HG03095 (cell line): ENCODE data around the gene UGT1A5.

Experiments
- ATAC-seq: cut with Tn5 transposase; IDR thresholded peaks from one replicate; pipeline ENCODE4 v1.9.1; 2021; ENCODE audit warnings: moderate library complexity; ENCODE audit not compliant: unreplicated experiment

The UGT1A5 gene

DNA sequence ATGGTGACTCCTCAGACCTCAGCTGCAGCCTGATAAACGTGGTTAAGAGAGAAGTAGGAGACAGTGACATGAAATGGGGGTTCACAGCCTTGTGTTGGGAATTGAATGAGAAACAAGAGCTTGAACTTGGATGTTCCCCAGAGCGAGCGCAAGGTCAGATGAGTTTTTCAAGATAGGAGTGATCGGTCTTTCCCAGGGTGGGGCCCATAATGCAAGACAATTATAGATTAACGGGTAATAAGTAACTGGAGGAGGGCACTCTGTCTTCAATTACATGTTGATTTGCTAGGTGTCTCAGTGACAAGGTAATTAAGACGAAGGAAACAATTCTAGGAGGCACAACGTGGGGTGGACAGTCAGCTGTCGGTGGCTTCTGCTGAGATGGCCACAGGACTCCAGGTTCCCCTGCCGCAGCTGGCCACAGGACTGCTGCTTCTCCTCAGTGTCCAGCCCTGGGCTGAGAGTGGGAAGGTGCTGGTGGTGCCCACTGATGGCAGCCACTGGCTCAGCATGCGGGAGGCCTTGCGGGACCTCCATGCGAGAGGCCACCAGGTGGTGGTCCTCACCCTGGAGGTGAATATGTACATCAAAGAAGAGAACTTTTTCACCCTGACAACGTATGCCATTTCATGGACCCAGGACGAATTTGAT, at the start of gene UGT1A5:
Gene UGT1A5 (plus strand): TSS at position 297 of the 651 bp plus-strand sequence. CDS start 85 bp downstream, at position 382.
- ATAC-seq, result no peak

GRCh38 chr2:233663911-233664310, 48.8 kb upstream of the UGT1A5 start:
- no peak for ATAC-seq

GRCh38 chr2:233668605-233669260, 44.0 kb upstream of the UGT1A5 start:
- no peak for ATAC-seq

DNA sequence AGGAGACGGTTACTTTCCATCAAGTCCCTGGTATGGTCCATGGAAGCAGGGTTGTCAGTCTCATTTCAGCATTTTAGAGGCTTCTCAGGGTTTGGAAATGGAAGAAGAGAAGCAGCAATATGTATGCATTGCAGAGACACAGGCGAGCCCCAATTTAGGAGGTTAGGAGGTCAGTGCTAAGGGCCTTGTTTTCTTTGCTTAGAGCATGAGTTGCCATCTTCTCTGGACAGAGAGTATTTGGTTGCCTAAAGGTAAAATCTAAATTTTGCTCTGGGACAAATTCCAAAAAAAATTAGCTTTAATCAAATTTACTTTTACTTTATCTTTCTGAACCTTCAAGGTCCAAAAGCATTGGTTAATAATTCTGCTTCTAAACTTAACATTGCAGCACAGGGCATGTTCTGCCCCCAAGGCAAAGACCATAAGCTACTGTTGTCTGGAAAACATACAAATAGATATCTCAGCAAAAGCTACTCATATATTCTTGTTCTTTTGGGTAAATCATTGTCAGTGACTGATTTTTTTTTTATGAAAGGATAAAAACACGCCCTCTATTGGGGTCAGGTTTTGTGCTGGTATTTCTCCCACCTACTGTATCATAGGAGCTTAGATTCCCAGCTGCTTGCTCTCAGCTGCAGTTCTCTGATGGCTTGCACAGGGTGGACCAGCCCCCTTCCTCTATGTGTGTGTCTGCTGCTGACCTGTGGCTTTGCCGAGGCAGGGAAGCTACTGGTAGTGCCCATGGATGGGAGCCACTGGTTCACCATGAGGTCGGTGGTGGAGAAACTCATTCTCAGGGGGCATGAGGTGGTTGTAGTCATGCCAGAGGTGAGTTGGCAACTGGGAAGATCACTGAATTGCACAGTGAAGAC, 41.2 kb upstream of the UGT1A5 start, which contains the start of gene UGT1A9:
Gene UGT1A9 (plus strand): TSS at position 609 of the 872 bp plus-strand sequence. CDS start 37 bp downstream, at position 646.
- no peak for ATAC-seq

DNA sequence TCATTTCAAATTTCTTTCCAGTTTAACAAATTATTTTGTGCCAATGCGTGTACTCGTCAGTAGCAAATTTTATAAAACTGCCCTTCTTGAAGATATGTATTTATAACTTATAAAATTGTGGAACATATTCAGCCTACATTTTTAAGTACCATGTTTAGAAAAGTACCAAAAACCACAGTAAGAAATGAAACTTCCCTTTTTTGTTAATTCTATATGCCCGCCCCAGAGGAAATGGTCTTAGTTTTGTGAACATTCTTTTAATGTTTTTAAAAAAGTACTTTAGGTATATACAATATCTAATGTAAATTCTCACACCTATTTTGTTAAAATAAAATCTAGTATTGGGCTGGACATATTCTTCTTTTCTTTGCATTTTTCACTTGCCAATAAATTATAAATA, 39.8 kb upstream of the UGT1A5 start:
- ATAC-seq, result no peak

GRCh38 chr2:233673896-233674295, 38.8 kb upstream of the UGT1A5 start:
- ATAC-seq, result no peak

DNA sequence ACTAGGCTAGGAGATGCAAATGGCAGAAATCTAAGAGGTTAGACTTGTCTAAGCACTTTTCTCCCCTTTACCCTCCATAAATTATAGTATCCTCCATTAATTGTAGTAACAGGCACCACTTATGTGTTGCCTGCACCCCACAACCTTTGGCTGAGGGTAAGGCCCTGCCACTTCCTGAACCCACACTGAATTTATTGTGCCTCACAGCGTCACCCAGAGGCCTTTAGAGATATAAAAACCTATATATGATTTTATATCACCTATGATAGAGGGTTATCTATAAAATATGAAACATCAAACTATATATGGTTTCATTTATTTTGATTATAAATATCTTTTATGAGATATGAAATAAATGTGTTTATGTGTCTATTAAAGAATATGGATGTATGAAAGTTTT, 38.4 kb upstream of the UGT1A5 start:
- no peak for ATAC-seq

GRCh38 chr2:233674995-233675394, 37.7 kb upstream of the UGT1A5 start:
- no peak for ATAC-seq

GRCh38 chr2:233676046-233676445, 36.7 kb upstream of the UGT1A5 start:
- ATAC-seq, result no peak

DNA sequence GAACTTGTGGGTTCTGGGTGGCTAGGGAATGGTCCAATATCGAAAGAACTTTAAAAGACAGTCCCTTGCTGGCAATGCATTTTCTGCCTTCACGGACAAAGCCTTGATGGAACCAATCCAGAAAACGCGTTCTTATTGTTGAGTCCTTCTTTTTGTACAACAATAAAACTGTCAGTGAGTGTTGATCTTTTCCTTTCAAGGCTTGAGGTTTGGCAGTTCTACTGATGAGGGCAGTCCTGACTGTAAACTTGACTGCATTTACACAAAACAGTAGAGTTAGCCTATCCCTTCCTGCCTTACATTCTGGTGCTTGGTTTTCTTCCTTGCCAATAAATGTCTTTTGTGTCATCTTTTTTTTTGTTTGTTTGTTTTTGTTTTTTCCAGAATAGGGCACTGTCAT, 33.5 kb upstream of the UGT1A5 start:
- ATAC-seq, result no peak

GRCh38 chr2:233680361-233681045, 32.2 kb upstream of the UGT1A5 start:
- ATAC-seq, result no peak

- no peak for ATAC-seq
Observed at GRCh38 chr2:233681521-233682099, 31.1 kb upstream of the UGT1A5 start, which contains the start of gene UGT1A7. Gene UGT1A7, plus strand, starts transcription at chr2:233681901. Its CDS starts 37 bp downstream, at chr2:233681938.

DNA sequence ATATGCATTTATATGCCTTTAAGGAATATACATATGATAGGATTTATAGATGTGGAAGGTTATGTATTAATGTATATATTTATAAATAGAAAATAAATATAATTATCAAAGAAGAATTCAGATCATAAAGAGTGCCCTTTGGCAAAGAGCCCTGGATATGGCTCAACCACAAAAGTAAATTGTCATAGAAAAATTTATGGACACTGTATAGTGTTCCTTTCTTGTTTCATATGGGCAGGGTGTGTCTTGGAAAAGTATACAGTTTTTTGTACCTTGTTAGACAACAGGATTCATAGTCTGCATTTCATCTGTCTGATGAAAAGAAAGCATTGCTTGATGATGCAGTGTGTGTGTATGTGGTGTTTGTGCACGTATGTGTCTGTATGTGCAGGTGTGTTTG, 28.1 kb upstream of the UGT1A5 start:
- no peak for ATAC-seq

- no peak for ATAC-seq
Observed at GRCh38 chr2:233686928-233687327, 25.8 kb upstream of the UGT1A5 start.

- no peak for ATAC-seq
Observed at GRCh38 chr2:233688341-233688740, 24.4 kb upstream of the UGT1A5 start.

- no peak for ATAC-seq
Observed at GRCh38 chr2:233689031-233689430, 23.7 kb upstream of the UGT1A5 start.

DNA sequence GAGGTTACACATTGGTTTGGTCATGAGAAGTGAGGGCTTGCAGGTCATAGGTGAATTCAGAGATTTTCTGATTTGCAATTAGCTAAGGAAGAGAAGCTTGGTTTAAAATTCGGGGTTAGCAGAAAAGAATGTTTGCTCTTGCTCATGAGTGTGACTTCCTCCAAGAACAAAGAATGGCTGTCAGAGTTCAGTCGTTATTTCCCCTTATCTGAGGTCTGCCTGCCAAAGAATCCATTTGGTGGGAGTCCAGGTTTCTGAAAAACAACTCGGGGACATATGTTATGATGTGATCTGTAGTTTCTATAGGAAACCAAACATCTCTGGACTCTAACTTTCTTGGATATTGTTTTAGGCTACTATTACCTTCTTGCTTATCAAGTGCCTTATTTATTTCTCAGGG, 23.2 kb upstream of the UGT1A5 start:
- no peak for ATAC-seq

DNA sequence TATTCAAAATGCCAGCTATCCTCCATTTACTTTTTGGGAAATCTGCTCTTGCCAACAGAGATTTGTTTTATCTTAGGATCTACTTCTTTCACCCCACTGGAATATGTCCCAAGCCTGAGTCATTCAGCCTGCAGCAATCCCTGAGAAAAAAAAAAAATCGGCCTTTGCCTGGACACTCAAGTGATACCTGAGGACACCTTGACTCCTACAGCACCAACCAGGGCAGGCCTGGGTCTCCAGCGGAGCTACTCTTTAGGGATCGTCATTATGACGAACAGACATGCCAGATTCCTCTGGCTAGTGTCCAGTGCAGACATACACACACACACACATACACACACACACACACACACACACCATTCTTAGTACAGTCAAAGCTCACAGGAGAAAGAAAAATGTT, 22.3 kb upstream of the UGT1A5 start:
- ATAC-seq, result no peak

GRCh38 chr2:233691443-233692433, 21.0 kb upstream of the UGT1A5 start:
- ATAC-seq, result no peak
